Measurements from ENCODE around the gene ENSA.
A peak's percentile ranks its signal among the peaks of the same experiment; 100 is the strongest.
"Not testable (repeated sequence)": the region's sequence is repeated elsewhere in the genome, so short reads cannot be mapped to it uniquely, and the experiment has no call there.

ENSA gene

DNA sequence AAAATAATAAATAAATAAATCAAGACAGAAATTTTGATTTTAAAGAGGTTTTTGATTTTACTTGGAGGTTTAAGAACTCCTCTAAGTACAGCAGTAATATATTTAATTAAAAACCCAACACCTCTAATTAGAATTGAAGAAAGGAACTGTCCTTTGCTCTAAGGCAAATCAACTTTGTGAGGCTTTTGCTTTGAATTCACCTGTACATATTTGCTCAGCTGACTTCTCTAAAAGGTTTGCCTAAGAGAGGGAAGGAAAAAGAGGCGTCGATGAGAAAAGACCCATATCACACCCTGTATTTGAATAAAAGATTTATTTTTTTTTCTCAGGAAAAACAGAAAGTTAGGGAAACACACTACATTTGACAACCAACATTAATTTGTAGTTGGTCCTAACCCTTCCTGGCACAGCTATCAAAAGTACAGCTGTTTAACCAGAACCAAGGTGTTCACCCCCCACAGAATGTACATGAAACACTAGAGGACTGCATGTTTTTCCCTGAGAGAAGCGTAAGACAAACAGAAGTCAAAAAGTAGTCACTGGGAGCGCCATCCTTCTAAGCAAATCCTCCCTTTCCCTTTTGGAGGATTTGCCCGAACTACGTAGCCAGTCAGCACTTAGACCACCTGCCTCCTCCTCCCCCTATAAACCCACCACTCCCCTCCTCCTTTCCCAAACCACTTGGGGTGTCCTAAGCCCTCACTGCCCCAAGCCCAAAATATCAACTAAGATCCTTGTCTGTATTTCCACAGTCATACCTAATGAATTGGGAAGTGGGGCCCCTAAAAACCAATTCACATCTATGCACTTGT lies 54.9 kb downstream of the ENSA start:
- DNase-seq: peak; percentile 11

GRCh38 chr1:150573648-150574071 lies 55.8 kb downstream of the ENSA start:
- DNase-seq; in situ Hi-C loops (cut with HindIII; ENCODE audit: low pct_ligation_motif_present, low pct_unique_long_range_greater_than_20kb, low sequenced_read_pairs): not testable (repeated sequence)

More for the DNA sequence above, 54.9 kb downstream of the ENSA start:
- in situ Hi-C loops (cut with HindIII; ENCODE audit: low pct_ligation_motif_present, low pct_unique_long_range_greater_than_20kb, low sequenced_read_pairs): no loop called here

- DNase-seq: peak; percentile 30
- in situ Hi-C loops (cut with HindIII; ENCODE audit: low pct_ligation_motif_present, low pct_unique_long_range_greater_than_20kb, low sequenced_read_pairs): no loop called here
These were observed 56.3 kb downstream of the ENSA start for GRCh38 chr1:150572918-150573647.

All from ACHN (cell line).